ENCODE results near the gene NTNG2.

Gene NTNG2

DNA sequence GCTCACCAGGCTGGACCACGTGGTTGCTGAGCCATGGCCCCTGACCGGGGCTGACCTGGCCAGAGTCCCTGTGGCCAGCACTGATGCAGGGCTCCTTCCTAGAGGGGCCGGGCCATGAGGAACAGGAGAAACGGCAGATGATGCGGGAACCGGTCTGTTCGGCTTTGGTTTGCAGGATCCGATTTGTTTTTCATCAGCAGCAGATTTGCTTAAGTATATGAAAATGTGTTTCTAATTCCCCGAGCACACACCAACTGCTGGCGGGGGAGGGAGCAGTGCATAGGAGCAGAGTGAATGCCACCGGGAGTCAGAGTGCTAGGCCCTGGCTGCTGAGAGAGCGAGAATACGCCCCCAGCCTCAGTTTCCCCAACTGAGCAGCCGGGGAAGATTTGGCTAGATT lies 13.6 kb downstream of the NTNG2 start:
- DNase-seq: no peak

DNA sequence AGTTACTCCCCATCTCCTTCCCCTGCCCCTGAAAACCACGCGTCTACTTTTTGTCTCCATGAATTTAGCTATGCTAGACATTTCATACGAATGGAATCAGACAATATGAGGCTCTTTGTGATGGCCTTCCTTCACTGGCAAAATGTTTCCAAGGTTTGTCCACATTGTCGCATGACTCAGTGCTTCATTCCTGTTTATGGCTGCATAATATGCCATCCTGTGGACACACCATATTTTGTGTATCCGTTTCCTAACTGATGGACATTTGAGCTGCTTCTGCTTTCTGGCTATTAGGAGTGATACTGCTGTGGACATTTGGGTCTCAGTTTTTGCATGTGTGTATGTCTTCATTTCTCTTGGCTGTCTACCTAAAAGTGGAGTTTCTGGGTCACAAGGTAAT lies 14.5 kb downstream of the NTNG2 start:
- DNase-seq: no peak

DNA sequence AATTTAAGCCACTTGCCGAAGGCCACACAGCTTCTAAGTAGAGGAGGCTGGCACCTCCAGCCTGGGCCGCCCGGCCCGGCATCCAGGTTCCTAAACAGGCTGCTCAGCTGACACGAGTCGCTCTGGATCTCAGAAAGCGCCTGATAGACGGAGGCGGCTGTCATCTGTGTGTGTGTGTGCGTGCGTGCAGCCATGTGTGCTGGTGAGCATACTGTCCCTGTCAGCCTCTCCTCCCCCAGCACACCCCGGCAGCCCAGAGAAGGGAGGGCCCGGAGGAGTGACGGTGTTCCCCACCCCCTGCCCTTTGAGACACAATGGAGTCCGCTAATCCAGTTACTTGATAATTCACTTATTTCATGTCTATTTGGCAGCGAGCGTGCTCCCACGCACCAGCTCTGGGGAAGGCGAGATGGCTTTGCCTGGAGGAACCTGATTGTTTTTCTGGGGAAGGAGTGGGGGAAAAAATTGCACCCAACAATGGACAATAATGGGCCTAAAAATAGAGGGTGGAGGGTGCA lies 20.0 kb downstream of the NTNG2 start:
- no peak for DNase-seq

DNA sequence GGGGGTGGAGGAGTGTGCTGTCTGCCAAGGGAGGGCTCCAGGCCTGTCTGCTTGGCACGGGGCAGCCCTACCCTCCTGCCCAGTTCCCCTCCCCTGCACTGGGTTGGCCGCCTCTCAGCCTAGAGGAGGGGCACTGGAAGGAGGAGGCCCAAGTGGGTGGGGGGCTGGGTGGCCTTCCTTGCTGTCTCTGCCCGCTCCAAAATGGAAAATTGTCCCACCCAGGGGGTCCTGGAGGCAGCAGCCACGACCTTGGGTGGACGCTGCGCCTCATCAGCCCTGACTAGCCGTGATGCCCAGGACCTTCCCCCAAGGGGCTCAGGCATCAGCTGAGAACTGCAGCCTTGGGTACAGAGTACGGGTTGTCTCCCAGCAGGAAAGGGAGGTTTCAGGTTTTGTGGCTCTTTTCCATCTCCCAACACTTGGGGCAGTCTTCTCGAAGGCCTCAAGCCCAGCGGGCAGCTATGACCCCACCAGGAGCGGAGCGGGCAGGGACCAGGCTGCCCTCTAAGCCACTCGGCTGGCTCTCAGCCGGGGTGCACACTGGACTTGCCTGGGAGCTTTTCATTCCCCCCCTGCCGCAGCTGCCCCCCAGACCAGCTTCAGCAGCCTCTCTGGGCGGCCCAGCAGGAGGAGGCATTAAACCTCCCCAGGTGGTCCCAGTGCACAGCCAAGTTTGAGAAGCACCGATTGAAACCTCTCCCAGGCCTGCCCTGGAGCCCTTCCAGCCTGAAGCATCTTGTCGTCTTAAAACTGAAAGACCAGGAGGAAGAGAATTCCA lies 20.6 kb downstream of the NTNG2 start:
- DNase-seq: no peak

DNA sequence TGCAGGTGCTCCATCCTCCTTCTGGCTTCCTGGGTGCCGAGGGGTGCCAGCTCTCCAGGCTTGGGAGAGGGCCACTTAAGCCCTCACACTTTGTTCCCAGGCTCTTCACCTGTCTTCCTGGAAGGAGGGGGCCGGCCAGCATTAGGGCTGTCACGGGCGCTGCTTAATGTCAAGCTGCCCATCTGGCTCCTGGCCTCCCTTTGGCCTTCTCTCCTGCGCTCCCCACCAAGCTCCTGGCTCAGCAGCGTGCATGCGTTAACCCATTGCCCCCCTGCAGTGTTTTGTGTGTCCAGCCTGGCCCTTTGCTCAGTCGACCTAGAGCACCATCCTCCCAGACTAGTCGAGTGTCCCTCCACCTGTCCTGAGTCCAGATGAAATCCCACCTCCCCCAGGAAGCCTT lies 21.3 kb downstream of the NTNG2 start:
- DNase-seq: no peak

DNA sequence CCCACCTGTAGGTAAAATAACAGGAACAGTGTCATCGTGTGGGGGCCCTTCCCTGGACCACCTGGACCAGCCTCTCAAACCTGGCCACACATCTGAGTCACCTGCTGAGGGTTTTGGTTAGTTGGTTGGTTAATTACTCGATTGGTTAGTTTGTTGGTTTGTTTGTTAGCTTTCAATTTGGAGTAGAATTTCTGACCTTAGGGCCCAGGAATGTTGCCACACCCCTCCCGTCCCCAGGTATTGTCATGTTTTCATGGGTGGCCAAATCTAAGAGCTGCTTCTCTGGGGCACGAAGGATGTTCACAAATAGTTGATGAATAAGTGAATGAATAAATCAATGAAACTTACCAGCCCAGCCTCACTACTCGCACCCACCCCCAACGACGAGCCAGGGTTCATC lies 21.9 kb downstream of the NTNG2 start:
- no peak for DNase-seq

DNA sequence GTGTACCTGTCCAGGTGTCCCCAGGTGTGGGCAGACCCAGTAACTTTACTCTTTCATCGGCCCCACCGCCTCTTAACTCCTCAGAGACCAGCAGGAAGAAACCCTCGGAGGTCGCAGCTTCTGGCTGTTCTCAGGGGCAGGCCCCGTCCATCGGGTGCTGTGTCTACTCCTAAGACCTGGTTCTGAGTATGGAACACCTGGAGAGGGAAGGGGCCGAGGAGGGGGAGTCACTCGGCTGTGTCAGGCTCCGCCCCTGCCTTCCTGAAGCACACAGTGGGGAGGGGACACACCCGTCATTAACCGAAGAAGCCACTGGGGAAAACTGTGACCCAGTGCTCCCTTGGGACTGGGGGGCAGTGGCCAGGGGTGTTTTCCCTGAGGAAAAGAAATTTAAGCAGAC lies 22.3 kb downstream of the NTNG2 start:
- DNase-seq: no peak

DNA sequence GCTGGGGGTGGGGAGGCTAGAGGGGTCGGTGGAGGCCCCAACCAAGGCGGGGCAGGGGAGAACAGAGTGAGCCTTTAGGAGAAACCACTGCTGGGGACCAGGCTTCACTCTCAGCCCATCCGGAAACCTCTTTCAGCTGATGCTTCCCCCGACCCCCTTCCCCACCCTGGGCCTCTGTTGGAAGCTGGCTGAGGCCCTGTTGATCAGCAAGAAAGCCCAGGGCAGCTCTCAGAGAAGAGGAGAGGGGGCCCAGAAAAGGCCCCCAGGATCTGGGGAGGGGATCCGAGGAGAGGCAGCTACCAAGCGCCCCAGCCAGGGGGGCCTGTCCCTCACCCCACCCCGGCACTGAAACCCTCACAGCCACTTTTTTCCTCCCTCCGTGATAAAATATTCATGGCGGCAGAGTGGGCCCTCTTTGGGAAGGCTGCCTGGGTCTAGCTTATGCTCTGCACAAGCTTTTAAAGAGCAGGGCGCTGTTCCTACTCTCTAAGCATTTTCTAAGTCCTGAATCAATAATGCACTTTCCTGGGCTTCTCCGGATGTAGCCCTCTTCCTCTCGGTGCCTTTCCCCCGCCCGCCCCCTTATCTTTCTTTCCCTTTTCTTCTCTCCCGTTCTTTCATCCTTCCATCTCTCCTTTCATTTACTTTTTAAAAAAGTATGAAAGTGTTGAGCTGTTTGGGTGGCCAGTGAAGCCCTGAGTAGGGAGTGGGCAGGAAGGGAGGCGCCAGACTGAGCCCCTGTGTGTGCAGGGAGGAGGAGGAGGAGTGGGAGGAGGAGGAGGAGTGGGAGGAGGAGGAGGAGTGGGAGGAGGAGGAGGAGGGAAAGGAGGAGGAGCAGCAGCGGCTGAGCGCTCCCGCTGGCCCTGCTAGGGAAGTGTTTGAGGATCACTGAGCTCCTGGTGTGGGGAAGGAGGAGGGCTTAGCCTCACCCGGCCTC lies 23.5 kb downstream of the NTNG2 start:
- DNase-seq: no peak

DNA sequence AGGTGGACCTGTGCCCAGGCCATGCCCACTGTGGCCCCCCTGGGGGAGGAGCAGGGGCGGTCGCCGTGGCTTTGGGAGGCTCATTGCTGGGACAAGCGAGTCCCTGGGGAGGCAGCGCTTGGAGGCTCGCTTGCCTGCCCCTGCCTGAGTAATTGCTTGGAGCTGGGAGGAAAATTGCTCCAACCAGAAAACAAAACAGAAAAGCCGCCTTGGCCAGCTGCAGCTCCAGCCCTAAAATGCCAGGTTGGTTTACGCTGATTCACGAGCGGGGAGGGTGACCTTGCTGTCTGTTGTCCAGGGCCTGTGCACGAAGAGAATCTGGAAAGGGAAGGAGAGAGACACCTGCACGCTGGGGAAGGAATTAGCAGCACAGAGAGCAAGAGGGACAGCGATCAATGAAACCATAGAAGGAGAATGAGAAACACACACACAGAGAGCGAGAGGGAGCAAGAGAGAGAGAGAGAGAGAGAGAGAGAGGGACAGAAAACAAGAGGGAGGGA lies 25.3 kb downstream of the NTNG2 start:
- DNase-seq: no peak

DNA sequence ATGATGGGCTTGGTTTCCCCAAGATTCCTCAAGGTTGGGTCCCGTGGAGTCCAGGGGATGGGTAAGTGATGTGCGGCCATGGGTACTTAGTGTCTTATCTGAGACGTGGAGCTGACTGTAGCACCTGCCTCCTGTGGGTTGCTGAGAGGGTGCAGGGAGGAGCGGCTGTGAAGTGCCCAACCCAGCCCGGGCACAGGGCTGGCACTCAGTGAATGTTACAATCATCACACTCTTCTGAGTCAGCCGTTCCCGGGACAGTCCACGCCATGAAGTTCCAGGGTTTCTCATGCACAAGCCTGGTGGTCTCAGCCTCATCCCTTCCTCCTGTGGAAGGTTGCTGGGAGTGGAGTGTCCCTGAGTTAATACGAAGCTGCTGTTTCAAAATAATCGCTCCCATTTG lies 29.1 kb downstream of the NTNG2 start:
- DNase-seq: no peak

DNA sequence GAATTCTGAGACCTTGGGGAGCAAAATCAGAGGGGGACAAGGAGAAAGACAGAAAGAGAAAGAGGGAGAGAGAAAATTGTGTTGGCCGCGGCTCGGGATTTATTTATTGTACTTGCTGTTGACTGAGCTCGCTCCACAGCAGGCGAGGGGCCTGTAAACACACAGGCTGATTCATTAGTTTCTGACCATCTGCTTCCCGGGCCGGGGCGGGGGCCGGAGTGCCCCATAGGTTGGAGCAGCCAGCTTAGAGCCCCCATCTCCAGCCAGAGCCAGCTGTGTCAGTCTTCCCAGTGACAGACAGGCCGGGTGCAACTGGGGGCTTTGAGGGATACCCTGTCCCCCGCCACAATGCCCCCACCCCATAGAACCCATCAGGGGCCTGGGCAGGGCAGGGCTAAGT lies 30.9 kb downstream of the NTNG2 start:
- no peak for DNase-seq

DNA sequence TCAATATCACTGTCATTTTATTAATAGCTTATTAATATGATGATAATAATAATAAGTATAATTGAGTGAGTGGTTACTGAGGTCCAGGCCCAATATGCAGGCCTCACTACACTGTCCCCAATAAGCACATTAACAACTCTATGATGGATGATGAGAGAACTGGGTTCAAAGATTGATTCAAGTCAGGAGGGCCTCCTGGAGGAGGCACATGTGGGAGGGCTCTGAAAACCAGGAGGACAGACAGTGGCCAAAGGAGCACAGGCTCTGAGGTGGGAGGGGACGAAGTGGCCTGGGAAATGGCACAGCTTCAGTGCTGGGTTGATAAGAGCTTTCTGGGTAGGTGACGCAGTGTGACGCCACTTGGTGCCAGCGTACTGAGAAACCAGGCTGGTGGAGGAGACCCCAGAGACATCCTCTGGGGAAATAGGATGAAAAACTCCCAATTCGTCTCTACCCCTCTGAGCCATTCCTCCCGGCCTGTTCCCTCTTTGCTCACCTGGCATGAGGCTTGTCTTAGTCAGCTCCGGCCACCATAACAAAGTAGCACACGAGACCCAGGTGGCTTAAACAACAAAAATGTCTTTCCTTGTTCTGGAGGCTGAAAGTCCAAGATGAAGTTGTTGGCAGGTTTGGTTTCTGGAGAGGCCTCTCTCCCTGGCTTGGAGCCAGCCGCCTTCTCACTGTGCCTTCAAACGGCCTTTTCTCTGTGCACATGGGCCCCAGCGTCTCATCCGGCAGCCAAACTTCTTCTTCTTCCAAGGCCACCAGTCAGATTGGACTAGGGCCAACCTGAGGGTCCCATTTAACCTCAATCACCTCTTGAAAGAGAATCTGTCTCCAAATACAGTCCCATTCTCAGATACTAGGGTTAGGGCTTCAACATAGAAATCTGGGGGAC lies 31.6 kb downstream of the NTNG2 start:
- DNase-seq: no peak

DNA sequence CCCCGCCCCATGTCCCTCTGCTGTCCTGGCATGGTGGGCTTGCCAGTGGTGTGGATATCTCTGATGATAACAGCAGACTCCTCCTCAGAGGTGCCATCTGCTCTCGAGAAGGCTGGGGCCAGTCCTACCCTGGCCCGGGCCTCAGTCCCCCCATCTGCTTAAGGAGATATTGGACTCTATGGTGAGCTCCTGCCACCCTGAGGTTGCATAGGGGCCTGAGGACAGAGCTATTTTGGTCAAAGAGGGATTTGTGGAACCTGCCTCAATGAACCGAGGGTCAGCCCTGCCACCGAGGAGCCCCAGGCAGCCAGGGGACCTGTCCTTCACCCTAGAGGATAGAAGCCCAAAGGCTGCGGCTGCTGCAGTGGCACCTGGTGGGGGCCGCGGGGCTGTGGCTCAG lies 32.6 kb downstream of the NTNG2 start:
- no peak for DNase-seq

DNA sequence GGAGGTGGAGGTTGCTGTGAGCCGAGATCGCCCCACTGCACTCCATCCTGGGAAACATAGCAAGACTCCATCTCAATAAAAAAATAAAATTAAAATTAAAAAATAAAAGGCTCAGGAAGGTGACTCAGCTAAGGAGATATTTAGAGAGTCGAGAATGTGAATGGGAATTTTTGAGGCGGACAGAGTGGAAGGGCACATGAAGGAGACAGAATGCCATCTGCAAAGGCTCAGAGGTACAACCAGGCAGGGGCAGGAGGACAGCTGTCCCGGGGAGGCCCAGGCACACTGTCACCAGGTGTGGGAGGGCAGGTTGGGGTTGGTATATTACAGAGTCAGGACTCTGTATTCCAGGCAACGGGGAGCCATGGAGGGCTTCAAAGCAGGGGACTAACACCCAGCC lies 35.5 kb downstream of the NTNG2 start:
- no peak for DNase-seq

DNA sequence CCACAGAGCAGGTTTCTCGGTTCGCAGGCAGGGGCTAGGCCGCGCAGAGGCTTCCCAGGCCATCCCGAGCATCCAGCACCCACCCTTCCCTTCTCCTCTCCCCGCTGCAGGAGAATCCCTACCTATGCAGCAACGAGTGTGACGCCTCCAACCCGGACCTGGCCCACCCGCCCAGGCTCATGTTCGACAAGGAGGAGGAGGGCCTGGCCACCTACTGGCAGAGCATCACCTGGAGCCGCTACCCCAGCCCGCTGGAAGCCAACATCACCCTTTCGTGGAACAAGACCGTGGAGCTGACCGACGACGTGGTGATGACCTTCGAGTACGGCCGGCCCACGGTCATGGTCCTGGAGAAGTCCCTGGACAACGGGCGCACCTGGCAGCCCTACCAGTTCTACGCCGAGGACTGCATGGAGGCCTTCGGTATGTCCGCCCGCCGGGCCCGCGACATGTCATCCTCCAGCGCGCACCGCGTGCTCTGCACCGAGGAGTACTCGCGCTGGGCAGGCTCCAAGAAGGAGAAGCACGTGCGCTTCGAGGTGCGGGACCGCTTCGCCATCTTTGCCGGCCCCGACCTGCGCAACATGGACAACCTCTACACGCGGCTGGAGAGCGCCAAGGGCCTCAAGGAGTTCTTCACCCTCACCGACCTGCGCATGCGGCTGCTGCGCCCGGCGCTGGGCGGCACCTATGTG lies 36.1 kb downstream of the NTNG2 start:
- no peak for DNase-seq

DNA sequence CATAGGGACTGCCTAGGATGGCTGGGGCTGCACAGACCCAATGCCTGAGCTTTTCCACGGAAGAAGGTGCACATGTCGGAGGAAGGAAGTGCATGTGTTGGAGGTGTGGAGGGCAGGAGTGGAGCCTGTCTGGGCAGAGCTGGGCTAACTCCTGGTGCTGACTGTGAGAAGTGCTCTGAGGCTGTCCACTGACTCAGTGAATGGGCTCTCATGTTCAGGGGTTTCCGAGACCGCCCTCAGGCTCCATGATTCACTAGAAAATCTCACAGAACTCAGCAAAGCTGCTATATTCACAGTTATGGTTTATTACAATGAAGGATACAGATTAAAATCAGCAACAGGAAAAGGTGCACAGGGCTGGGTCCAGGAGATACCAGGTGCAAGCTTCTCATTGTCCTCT lies 37.2 kb downstream of the NTNG2 start:
- no peak for DNase-seq

DNA sequence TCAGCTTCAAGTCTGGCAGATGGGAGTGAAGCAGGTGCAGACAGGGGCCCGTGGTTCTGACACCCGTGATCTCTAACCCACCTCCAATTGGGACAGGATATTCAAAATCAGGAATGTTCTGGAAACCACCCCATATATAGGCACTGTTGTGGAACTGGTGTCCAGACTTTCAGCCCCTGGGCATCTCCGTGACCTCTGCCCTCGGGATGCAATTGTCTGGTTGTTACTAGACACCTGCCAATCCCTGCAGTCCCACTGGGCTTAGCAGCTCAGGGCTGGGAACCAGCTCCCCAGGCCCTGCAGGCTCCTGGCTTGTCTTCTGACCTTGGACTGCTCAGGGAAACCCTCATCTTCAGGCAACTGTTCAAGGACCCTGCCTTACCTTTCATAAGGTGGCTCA lies 38.8 kb downstream of the NTNG2 start:
- DNase-seq: no peak

DNA sequence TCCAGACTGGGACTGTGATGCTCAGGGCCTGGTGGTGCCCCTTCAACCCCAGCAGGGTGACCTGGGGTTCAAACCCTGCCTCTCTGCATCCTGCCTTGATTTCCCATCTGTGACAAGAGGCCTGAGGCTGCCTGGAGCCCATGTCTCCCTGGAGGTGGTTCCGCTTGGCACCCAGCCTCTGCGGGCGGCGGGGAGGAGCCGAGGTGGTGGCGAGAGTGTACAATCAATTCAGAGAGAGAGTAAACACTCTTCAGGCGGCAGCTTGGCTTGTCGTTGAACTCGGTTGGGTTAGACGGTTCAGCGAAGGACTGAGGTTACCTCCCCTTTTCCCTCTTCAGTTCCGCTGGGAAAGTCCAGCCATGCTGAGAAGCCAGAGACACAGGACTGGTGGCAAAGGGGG lies 39.3 kb downstream of the NTNG2 start:
- no peak for DNase-seq

DNA sequence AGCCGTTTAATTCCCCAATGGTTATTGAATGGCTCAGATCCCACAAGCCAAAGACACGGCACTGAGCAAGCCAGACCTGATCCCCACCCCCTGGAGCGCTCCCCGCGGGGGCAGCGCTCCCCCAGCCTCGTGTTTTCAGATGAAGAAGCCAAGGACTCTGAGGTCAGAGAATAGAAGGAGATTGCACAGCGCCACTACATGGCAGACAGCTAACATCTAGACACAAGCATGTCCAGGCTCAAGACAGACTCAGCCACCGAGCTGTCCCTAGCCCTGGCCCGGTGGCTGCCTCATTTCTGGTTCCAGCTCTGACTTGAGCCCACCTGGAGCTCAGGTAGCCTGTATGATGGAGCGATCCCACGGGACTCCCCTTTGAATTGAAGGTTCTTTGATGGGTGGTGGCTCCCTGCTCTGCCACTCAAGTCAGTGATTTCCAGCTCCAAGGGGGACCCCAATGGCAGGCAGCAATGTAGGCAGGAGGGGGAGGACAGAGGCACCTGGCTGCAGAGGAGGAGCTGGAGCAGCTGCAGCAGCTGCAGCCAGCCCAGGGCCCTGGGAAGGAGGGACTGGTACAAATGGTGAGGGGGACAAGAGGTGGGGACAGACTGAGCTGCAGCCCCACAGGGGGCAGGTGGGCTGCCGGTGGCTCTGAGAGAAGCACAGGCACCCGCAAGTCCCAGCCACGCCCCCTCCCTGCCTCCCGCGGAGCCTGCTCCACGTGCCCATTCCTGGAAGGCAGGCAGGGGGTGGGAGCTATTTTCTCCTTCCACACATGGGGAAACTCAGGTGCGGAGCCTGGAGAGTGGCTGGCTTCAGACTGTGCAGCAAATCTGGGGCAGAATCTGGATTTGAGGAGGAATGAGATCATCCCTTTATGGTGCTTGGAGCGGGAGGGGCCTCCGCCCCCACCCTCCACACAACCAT lies 40.2 kb downstream of the NTNG2 start:
- DNase-seq: no peak

DNA sequence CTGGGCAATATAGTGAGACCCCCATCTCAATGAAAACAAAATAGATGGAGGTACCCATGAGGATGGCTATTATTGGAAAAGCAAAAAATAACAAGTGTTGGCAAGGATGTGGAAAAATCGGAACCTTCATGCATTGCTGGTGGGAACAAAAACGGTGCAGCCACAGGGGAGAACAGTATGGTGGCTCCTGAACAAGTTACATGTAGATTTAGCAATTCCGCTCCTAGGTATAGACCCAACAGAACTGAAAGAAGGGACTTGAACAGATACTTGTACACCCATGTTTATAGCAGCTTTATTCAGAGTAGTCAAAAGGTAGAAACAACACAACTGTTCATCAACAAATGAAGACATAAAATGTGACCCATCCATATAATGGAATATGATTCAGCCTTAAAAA lies 43.0 kb downstream of the NTNG2 start:
- DNase-seq: no peak

DNA sequence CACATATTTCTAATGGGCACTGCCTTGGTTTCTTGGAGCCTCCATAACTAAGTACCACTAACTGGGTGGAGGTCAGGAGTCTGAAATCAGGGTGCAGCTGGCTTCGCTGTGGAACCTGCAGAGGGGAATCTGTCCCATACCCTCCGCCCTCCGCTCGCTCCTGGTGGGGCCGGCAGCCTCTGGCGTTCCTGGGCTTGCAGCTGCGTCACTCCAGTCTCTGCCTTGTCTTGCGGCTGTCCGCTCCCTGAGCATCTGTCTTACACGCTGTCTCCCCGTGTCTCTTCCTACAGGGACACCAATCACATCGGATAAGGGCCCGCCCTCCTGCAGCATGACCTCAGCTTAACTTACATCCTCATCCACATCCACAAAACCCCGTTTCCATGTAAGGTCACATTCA lies 45.4 kb downstream of the NTNG2 start:
- no peak for DNase-seq

Measured in fibroblast of upper back skin (primary cell).